NB4 (cell line): ENCODE data around the gene AR.

Source experiments
- POLR2A ChIP-seq: IDR thresholded peaks from 2 replicates; pipeline ENCODE4 v1.6.1; 2011; ENCODE audit warnings: mild to moderate bottlenecking; ENCODE audit not compliant: insufficient read length; ENCODE audit errors: extremely low read depth
- TF ChIP-seq, protein P1 (sequence below): IDR thresholded peaks from one replicate; pipeline ENCODE4 v1.5.1; 2012; ENCODE audit warnings: low read depth, low read length

DNA sequence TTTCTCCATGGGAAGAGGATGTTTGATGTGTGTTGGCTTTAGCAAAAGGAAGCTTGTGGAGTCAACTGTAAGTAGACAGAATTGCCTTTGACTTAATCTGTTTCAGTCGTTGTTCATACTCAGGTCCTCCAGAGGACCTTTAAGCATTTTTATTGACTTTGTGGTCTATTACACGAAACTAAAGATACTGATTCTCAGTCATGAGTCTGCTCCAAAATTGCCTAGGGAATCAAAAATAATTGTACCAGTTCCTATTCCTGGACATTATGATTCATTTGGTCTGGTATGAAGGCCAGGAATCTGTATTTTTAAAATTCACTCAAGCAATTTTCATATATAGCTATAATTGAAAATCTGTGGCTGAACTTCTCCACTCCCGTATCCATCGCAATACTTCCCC, 38.6 kb downstream of the AR start:
- TF ChIP-seq, protein P1, sequence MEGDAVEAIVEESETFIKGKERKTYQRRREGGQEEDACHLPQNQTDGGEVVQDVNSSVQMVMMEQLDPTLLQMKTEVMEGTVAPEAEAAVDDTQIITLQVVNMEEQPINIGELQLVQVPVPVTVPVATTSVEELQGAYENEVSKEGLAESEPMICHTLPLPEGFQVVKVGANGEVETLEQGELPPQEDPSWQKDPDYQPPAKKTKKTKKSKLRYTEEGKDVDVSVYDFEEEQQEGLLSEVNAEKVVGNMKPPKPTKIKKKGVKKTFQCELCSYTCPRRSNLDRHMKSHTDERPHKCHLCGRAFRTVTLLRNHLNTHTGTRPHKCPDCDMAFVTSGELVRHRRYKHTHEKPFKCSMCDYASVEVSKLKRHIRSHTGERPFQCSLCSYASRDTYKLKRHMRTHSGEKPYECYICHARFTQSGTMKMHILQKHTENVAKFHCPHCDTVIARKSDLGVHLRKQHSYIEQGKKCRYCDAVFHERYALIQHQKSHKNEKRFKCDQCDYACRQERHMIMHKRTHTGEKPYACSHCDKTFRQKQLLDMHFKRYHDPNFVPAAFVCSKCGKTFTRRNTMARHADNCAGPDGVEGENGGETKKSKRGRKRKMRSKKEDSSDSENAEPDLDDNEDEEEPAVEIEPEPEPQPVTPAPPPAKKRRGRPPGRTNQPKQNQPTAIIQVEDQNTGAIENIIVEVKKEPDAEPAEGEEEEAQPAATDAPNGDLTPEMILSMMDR, result no peak
- TF ChIP-seq POLR2A, result no peak
